ENCODE measurements around the gene SASH3.

DNA sequence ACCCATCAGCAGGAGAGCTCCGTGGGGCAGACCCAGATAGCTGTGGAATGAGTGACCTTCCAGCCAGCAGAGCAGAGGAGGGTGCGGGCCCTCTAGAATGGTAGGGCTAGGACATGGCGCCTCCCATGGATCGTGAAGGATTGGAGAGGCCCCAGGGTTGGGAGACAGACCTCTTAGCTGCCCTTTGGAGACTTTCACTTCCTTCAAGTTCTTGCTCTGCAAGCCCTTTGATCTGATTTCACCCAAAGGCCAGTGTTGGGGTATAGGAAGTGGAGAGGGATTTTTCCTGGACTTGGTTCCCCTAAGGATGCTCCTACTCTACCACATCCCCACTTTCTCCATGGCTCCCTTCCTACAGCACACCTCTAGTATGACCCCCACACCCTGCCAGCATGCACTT is 3.0 kb downstream of the SASH3 start:
- TF ChIP-seq SMC3 (IDR thresholded peaks at IDR 0.05), result no peak
- no peak for TF ChIP-seq CHD2 (IDR thresholded peaks at IDR 0.05; ENCODE audit: low read length, partially characterized antibody)
- no peak for TF ChIP-seq RAD21 (conservative IDR thresholded peaks at IDR 0.05 in 1 of 2, IDR thresholded peaks at IDR 0.05 in 1 of 2)
- TF ChIP-seq CTCF (IDR thresholded peaks at IDR 0.05), result no peak
- no peak for TF ChIP-seq RFX5 (IDR thresholded peaks at IDR 0.05)
- no peak for TF ChIP-seq MAFK (IDR thresholded peaks at IDR 0.05; ENCODE audit: partially characterized antibody)
- TF ChIP-seq RNF2 (IDR thresholded peaks at IDR 0.05; ENCODE audit: borderline replicate concordance, low read depth), result no peak
- TF ChIP-seq BHLHE40 (IDR thresholded peaks at IDR 0.05; ENCODE audit: low read depth, low read length), result no peak
